ENCODE data around the gene POMT2.

POMT2 gene

GRCh38 chr14:77275041-77275580, 45.6 kb downstream of the POMT2 start:
- no peak overlapping the region for H3K4me3 Mint-ChIP-seq
- TF ChIP-seq CTCF (IDR thresholded peaks at IDR 0.05), result no peak

DNA sequence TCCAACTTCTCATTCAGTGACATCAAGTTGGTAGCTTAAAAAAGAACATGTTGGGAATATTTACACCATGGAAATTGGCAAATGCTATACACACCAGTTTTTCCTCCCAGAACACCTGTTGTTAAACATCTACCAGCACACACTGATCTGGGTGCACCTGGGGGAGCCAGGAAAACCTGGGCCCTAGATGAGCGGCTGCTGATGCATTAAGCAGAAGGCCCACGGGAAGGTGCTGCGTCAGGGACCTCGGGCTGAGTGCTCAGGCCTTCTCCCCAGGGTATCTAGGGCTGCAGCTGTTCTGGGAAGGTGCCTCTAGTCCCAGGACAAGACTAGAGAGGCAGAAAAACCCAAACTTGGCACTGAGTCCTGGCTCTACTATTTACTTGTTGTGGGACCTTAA, 46.9 kb downstream of the POMT2 start:
- H3K27me3 Mint-ChIP-seq (ENCODE audit: low read depth, poor library complexity), result peaks cover 55% of the 10 kb centered on the region
- no peak overlapping the region for H3K27ac Mint-ChIP-seq

More at GRCh38 chr14:77275041-77275580, 45.6 kb downstream of the POMT2 start:
- H3K27ac Mint-ChIP-seq, result no peak overlapping the region
- peaks cover 14% of the 10 kb centered on the region for H3K9me3 Mint-ChIP-seq
- no peak for DNase-seq
- H3K36me3 Mint-ChIP-seq (ENCODE audit: low read depth), result peaks cover 14% of the 10 kb centered on the region
- H3K27me3 Mint-ChIP-seq (ENCODE audit: low read depth, poor library complexity), result peaks cover 42% of the 10 kb centered on the region
- peaks cover 1% of the 10 kb centered on the region for H3K4me1 Mint-ChIP-seq

GRCh38 chr14:77272261-77272660, 48.4 kb downstream of the POMT2 start:
- Mint-ChIP-seq H3K36me3 (ENCODE audit: low read depth) (peaks cover 14% of the 10 kb centered on the region), H3K4me1 (peaks cover 4% of the 10 kb centered on the region), H3K4me3 (peak overlapping the region; percentile 66), H3K9me3 (peaks cover 21% of the 10 kb centered on the region), H3K27me3 (ENCODE audit: low read depth, poor library complexity) (peaks cover 70% of the 10 kb centered on the region), H3K27ac (no peak overlapping the region)
- no peak for DNase-seq
- TF ChIP-seq CTCF (IDR thresholded peaks at IDR 0.05), result no peak

More for the DNA sequence above, 46.9 kb downstream of the POMT2 start:
- Mint-ChIP-seq H3K4me3 (no peak overlapping the region), H3K9me3 (peaks cover 14% of the 10 kb centered on the region), H3K36me3 (ENCODE audit: low read depth) (peaks cover 14% of the 10 kb centered on the region), H3K4me1 (peaks cover 4% of the 10 kb centered on the region)
- DNase-seq, result no peak
- TF ChIP-seq CTCF (IDR thresholded peaks at IDR 0.05), result no peak

DNA sequence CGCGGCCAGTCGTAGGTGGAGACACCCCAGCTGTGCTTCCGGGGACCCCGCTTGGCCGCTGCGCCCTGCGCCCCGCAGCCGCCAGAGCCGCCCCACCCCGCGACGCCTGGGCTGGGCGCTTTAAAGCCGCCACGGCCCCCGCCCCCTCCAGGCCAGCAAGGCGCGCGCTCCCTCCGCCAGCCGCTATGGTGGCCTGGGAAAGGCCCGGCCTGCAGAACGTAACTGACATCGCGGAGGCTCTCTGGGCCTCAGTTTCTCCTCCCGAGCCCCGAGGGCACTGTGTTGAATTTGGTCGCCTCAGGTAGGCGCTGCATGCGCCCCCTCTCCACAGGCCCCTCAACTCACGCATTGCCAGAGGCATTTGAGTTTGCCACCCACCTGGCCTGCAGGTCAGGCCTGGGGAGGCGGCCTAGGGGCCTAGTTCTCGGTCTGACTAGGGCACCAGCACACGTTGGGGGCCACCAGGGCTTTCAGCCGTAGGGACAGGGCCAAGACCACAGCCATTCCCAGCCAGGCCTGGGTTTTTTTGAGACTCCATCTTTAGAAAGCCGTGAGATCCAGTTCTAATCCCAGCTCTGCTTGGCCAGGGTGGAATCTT, 49.5 kb downstream of the POMT2 start, which contains the start of gene NGB:
TSS of gene NGB (minus strand) at position 94 of the 598 bp plus-strand sequence. CDS start 269 bp downstream, outside the sequence.
- no peak for TF ChIP-seq CTCF (IDR thresholded peaks at IDR 0.05)
- Mint-ChIP-seq H3K36me3 (ENCODE audit: low read depth) (peaks cover 14% of the 10 kb centered on the region), H3K4me3 (peak within 1 kb of the TSS; percentile 66), H3K27ac (no peak within 1 kb of the TSS), H3K9me3 (peaks cover 21% of the 10 kb centered on the region), H3K4me1 (peaks cover 4% of the 10 kb centered on the region), H3K27me3 (ENCODE audit: low read depth, poor library complexity) (peaks cover 80% of the 10 kb centered on the region)
- peak; percentile 40 for DNase-seq

DNA sequence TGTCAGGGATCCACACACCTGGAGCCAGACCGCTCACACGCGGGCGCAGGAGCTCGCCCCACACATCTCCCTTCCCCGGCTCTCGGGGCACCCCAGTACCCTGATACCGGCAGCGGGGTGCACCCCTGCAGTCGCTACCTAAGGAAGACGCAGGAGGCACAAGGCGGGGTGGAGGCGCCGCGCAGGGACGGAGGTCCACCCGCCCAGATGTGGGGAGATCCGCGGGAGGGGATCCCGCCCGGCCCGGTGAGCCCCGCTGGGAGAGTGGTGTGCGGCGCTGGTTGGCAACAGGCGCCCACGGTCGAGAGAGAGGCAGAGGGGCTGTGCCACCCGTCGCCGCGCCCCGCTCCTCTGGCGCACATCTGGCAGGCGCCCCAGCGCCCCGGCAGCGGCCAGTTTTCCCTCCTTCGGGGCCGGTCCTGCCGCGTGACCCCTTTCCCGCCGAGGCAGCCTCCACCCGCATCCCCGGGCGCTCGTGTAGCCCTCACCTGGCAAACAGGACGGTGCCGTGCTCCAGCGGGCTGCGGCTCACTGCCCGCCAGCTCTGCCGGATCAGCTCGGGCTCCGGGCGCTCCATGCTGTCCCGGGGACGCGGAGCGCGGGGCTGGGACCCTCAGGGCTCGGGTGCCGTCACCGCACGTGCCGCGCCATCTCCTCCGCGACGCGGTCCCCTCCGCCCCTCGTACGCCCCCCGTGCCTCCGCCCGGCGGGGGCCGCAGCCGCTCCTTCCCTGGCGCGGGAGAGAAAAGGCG, 50.1 kb downstream of the POMT2 start:
- Mint-ChIP-seq H3K27ac (no peak overlapping the region), H3K36me3 (ENCODE audit: low read depth) (peaks cover 14% of the 10 kb centered on the region), H3K27me3 (ENCODE audit: low read depth, poor library complexity) (peaks cover 87% of the 10 kb centered on the region), H3K9me3 (peaks cover 21% of the 10 kb centered on the region), H3K4me3 (peak overlapping the region; percentile 47), H3K4me1 (peaks cover 4% of the 10 kb centered on the region)
- TF ChIP-seq CTCF (IDR thresholded peaks at IDR 0.05), result no peak
- peak; percentile 46 for DNase-seq
